LNCaP clone FGC (cell line): ENCODE results near the gene PRR35.

Experiments used
- DNase-seq: peaks from one replicate; pipeline ENCODE4 v3.0.0-alpha.2; 2011; ENCODE audit warnings: low read depth
- H3K4me3 ChIP-seq: 2 replicates; pipeline ENCODE4 v1.5.1; 2011; ENCODE audit warnings: mild to moderate bottlenecking, low read depth, low read length, control low read depth
- TF ChIP-seq, protein P1 (sequence below): IDR thresholded peaks from 2 replicates; pipeline ENCODE4 v1.5.1; 2012; ENCODE audit warnings: mild to moderate bottlenecking; ENCODE audit not compliant: control insufficient read depth, insufficient read depth; ENCODE audit errors: extremely low read depth

Gene PRR35

DNA sequence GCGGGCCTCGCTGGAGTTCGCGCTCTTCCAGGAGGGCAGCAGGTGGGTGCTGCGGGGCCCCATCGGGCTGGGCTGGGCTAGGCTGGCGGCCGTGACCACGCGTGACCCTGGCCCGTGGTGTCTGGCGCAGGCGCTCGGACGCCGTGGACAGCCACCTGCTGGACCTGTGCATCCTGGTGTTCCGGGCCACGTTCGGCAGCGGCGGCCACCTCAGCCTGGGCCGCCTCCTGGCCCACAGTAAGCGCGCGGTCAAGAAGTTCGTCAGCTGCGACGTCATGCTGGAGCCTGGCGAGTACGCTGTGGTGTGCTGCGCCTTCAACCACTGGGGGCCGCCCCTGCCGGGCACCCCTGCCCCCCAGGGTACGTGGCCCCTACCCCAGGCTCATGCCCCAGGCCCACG lies 8.0 kb upstream of the PRR35 start:
- TF ChIP-seq, protein P1, sequence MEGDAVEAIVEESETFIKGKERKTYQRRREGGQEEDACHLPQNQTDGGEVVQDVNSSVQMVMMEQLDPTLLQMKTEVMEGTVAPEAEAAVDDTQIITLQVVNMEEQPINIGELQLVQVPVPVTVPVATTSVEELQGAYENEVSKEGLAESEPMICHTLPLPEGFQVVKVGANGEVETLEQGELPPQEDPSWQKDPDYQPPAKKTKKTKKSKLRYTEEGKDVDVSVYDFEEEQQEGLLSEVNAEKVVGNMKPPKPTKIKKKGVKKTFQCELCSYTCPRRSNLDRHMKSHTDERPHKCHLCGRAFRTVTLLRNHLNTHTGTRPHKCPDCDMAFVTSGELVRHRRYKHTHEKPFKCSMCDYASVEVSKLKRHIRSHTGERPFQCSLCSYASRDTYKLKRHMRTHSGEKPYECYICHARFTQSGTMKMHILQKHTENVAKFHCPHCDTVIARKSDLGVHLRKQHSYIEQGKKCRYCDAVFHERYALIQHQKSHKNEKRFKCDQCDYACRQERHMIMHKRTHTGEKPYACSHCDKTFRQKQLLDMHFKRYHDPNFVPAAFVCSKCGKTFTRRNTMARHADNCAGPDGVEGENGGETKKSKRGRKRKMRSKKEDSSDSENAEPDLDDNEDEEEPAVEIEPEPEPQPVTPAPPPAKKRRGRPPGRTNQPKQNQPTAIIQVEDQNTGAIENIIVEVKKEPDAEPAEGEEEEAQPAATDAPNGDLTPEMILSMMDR = no peak
- H3K4me3 ChIP-seq = no peak overlapping the region
- no peak for DNase-seq

DNA sequence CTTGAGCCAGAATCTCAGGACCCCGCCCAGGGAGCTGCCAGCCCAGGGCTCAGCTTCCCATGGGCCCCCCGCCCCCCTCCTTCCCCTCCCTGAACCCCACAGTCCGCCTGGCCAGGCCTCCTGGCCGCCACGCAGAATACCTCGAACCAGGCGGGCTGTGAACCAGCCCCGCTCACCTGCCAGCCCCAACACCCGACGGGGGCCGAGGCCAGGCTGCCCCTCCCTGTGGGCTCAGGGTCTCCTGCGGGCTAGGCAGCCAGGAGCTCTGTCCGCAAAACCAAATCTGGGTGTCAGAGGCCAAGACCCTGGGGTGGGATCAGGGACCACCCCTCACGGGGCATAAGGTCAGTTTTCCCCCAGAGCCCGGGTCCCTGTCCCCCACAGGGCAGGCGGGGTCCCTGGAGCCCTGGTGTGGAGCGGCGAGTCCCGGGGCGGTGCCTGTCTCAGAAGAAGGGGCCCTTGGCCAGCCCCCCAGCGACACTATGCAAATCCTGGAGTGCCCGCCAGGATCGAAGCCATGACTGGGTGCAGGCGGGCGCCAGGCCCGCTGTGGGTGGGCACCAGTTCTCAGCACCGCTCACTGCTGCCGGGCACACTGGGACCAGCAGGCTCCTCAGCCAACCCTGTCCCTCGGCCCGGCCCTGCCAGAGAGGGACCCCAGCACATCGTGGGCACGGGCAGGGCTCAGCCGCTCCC lies 6.4 kb upstream of the PRR35 start:
- no peak for DNase-seq
- H3K4me3 ChIP-seq = no peak overlapping the region
- TF ChIP-seq, protein P1 = no peak

DNA sequence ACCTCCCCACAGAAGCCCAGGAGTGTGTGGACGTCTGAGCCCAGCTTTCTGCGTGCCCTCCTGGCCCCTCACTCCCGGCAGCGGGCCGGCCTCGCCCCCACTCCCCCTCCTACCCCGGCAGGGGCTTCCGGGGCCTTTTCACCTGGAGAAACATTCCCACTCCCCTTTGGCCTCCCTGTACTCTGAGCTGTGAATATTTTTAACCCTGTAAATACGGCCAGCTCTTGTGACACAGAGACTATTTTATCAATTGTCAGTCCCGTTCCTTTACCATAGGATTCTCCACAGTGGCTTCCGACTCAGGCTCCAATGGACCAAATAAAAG lies 5.9 kb upstream of the PRR35 start:
- DNase-seq = no peak
- H3K4me3 ChIP-seq = no peak overlapping the region
- TF ChIP-seq, protein P1 = no peak

DNA sequence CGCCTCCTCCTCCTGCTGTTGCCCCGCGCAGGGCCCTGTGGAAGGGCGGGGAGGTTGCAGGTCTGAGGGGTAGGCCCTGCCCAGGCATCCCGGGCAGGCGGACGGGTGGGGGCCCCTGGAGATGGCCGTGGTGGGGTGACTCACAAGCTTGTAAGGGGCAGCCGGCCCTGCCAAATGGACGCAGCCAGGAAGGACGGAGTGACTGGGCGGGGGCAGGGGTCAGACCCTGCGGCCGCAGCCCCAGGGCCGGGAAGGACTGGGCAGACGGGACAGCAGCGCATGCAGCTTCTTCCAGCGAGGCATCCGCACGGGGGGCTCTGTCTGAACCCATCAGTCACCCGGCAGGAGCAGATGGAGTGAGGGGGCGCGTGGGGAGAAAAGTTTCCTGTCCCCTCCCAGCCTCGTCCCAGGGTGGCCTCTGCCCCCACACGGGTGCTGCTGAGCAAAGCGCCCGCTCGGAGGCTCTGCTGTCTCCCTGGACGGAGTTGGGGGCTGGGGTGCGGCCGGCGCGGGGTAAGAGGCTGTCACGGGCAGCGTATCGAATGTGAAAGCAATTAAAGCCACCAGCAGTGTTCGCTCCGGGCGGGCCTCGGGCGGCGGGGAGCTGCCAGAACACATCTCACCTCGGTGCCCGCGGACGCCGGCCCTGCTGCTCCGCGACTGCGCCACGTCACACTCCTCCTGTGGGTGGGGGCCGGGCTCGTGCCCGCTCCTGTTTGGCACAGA lies 5.4 kb upstream of the PRR35 start:
- TF ChIP-seq, protein P1 = no peak
- DNase-seq = no peak
- no peak overlapping the region for H3K4me3 ChIP-seq

DNA sequence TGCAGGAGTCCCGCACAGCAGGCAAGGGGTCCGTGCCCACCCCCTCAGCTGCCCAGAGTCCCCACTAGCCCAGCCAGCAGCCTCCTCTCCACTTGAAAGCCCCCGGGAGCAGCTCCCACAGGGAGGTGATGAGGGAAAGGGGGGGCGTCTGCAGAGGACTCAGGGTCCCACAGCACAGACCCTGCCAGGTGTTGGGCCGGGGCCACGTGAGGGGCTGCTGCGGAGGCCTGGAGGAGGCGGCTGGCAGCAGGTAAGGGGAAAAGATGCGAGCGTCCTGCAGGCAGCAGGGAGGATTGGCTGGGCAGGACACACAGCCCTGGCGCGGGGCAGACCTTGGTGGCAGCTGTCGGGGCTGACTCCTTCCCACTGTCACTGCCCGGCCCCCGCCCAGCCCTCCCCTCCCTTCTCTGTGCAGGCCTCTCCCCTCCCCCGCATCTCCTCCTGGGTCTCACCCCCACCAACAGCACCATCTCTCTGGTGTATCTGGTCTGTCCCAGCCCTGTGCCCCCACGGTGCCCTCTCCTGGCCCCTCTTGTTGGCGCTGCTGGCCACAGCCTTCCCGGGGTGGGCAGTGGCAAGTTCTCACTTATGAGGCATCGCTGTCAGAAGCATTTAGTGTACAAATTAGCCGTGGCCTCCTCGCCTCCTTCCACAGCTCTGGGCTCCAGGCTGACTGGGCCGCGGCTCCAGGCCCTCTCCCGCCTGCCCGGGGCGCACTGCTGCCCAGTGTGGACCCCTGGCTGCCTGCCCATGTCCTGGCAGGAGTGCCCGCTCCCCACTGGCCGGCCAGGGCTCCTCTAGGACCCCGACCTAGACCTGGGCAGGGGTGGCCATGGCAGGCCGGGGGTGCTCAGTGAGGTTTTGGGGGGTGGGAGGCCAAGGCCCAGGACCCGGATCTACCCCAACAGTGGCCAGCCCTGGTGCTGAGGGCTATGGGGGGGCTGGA lies 4.4 kb upstream of the PRR35 start:
- no peak overlapping the region for H3K4me3 ChIP-seq
- DNase-seq = no peak
- TF ChIP-seq, protein P1 = no peak

DNA sequence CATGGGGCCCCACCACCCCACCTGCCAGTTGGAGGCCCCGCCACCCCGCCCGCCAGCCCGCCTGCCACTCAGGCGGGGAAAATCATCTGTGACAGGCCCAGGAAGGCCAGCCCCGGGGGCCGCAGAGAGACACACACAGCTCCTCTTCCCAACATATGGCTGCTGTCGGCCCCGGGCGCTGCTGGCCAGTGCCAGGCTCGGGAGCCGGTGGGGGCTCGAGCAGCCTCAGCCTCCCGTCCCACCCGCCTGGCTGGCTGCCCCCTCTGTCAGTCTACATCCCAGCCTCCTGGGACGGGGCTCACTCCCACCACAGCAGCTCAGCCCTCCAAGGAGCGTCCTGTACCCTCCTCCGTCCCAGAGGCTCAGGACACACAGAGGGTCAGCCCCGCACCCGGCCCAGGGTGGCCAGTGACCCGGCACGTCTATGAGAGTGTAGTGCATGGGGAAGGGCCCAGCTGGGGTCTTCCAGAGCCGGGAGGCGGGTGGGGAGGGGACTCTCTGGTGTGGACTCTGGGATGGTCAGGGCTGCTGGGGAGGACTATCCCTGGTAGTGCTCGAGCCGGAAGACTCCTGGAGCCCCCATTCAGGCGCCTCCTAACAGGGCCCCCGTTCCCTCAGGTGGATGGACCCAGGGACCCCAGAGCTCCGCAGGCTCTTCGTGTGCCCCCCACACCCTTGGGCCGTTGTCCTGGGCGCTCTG lies 3.6 kb upstream of the PRR35 start:
- TF ChIP-seq, protein P1 = no peak
- no peak for DNase-seq

More for the DNA sequence above, 3.6 kb upstream of the PRR35 start:
- no peak overlapping the region for H3K4me3 ChIP-seq
